GM12891 (cell line): Measurements from ENCODE around the gene SLC8A1.

Experiments
- DNase-seq: peaks from one replicate; pipeline ENCODE4 v3.0.0; 2011; ENCODE audit warnings: low spot score; ENCODE audit not compliant: insufficient read length
- FAIRE-seq: peaks from 2 replicates; lab custom pipeline; 2011; peaks lifted over from hg19 to GRCh38; lab: Jason Lieb, UNC
- PAX5 ChIP-seq: IDR thresholded peaks from 2 replicates; pipeline ENCODE4 v1.6.1; 2011; ENCODE audit warnings: low read length, moderate library complexity, mild to moderate bottlenecking; ENCODE audit not compliant: insufficient read depth, severe bottlenecking
- POLR2A ChIP-seq: IDR thresholded peaks from 2 replicates; pipeline ENCODE4 v1.6.1; 2011; ENCODE audit warnings: low read depth, low read length, control low read depth
- POLR2AphosphoS5 ChIP-seq: IDR thresholded peaks from 2 replicates; pipeline ENCODE4 v1.6.1; 2011; ENCODE audit warnings: low read depth, low read length, control low read depth
- POU2F2 ChIP-seq: IDR thresholded peaks from 2 replicates; pipeline ENCODE4 v1.6.1; 2011; ENCODE audit warnings: low read depth, mild to moderate bottlenecking, control low read depth, low read length, moderate library complexity
- SPI1 ChIP-seq: IDR thresholded peaks from 2 replicates; pipeline ENCODE4 v1.6.1; 2011; ENCODE audit warnings: low read depth, low read length, control low read depth
- TAF1 ChIP-seq: IDR thresholded peaks from 2 replicates; pipeline ENCODE4 v1.6.1; 2011; ENCODE audit warnings: low read depth, low read length, control low read depth

The SLC8A1 gene

DNA sequence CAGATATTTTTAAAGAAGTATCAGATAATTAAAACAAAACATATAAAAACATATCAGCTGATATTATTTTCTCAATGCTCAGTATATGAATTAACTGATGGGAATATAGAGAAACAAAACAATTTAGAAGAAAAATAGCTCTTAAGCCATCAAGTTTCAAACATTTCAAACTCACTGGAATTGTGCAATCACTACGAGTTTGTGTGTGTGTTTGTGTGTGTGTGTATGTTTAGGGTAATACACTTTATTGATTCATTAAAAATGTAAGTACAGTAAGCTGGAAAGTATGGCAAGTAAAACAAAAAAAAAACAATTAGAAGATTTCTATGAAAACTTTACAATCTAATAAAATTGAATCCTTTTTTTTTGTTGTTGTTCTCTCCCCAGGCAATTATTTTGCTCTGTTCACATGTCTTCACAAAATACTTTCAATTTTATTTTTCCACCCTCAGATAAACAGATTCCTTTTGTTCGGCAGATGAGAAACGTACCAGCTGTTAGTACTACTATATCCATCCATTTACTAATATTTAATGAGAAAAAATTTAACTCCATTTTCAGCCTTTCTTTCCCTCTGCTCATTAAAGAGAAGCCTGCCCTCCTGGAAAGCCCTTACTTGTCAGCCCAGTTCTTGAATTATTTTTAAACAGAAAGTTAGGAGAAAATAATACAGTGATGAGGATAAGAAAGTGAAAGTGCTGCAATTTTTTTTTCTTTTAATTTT, 87.6 kb downstream of the SLC8A1 start:
- no peak for DNase-seq
- TF ChIP-seq PAX5 (no peak), SPI1 (no peak), POLR2A (no peak), POLR2AphosphoS5 (no peak), TAF1 (no peak), POU2F2 (no peak)
- no peak for FAIRE-seq

DNA sequence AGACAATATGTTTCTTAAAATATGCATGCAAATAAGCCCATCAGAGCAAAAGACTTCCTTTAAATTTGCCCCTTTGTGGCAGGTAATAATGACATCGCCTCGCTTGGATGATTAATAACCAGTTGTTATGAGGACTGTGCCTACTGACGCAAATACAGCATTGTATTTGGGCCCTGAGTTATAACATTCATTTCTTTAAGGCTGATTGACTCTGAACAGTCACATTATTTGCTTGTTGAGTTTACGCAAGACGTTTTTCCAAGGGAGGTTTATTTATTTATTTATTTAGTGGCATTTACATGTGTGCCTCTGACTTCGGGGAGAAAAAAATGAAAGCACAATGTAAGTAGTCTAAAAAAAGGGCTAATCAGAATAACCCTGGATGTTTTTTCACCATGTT, 88.3 kb downstream of the SLC8A1 start:
- no peak for TF ChIP-seq POLR2A
- no peak for TF ChIP-seq POLR2AphosphoS5
- no peak for TF ChIP-seq POU2F2
- no peak for TF ChIP-seq SPI1
- no peak for TF ChIP-seq TAF1
- TF ChIP-seq PAX5 = no peak
- FAIRE-seq = no peak
- no peak for DNase-seq

DNA sequence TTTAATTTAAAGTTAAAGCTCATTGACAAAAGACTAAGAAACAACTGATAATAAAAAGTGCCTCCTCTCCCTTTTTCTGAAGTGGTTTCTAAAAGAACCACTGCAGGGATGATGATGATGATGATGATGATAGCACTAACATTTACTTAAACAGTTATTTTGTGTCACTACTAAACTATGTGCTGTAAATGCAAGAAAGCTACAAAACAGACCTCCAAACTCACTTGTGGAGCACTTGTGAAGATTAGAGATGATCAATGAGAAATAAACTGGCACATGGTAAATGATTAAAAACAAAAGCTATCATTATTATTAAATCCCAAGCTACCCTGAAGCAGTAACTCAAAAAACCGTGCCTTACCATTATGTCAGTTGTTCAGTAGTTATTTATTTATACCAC, 88.7 kb downstream of the SLC8A1 start:
- DNase-seq (no peak), FAIRE-seq (no peak)
- TF ChIP-seq SPI1 (no peak), POLR2AphosphoS5 (no peak)

DNA sequence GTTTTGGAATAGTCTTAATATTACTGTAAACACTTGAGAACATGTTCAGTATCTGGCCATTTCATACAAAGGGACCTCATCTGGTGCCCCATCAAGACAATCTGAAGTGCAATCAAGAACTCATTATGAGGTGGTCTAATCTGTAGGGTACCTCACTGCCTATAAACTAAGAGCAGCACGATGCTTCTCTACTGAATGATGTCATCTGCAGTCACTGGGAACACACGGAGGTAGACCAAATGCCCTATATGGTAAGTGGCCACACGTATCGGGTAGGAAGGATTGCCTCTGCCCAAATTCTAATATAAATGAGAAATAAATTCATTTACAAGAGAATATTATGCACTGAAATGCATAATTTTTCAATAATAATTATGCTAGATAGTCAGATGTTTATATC, 90.4 kb downstream of the SLC8A1 start:
- FAIRE-seq = no peak
- DNase-seq = no peak
- TF ChIP-seq POLR2A (no peak), TAF1 (no peak), PAX5 (no peak), SPI1 (no peak), POU2F2 (no peak), POLR2AphosphoS5 (no peak)

DNA sequence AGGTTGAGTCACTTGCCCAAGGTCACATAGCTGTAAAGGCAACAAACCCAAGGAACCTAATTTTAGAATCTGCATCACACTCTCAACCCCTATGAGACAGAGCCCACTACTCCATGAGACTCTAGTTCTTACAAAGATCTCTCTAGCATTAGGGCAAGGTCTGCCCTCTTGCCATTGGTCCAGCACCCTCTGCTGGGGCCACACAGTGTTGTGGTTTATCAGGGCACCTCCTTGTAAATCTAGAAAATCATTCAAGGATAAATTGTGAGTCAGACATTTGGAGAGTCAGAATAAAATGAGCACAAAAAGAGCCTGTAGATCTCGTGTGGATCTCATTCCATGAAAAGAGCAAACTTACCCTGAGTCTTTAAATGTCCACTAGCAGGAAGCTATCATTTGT, 91.2 kb downstream of the SLC8A1 start:
- DNase-seq (no peak), FAIRE-seq (no peak)
- TF ChIP-seq PAX5 = no peak
- TF ChIP-seq POU2F2 = no peak
- no peak for TF ChIP-seq POLR2AphosphoS5
- no peak for TF ChIP-seq SPI1

DNA sequence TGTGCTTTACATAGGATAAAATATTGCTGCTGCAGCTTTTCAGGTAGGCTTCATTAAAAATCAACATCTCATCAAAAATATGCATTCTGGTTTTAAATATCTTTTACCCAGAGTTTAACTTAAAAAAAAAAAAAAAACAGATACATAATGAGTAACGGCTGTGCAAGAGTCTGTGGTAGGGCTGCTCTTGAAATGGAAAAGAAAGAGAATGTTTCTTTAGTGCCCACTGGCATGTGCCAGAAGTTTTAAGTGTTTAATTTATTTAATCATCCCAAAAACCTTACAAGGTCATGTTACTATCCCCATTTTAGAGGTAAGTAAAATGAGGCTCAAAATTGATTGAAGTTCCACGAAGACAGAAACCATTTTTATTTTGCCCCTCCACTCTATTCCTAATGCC, 92.1 kb downstream of the SLC8A1 start:
- FAIRE-seq = no peak
- DNase-seq = no peak
- TF ChIP-seq POU2F2 (no peak), SPI1 (no peak), POLR2A (no peak), POLR2AphosphoS5 (no peak), PAX5 (no peak), TAF1 (no peak)

DNA sequence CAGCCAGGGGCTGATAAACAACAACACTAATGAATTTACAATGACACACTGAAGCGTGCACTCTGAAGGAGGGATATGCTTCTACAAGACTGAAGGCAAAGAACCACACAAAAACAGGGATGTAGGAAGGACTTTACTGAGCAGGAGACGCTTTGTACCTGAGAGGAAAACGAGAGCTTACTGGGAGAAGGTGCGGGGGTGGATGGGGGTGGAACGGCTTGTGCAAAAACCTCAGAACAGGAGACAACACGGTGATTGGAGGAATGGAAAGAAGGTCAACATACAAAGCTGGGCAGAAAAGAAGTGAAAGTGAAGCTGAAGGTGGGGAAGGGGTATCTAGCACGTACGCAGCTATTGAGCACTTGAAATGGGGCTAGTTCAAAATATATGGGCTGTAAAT, 93.1 kb downstream of the SLC8A1 start:
- no peak for TF ChIP-seq PAX5
- no peak for TF ChIP-seq POLR2A
- TF ChIP-seq POLR2AphosphoS5 = no peak
- TF ChIP-seq POU2F2 = no peak
- TF ChIP-seq SPI1 = no peak
- no peak for DNase-seq
- FAIRE-seq = no peak

DNA sequence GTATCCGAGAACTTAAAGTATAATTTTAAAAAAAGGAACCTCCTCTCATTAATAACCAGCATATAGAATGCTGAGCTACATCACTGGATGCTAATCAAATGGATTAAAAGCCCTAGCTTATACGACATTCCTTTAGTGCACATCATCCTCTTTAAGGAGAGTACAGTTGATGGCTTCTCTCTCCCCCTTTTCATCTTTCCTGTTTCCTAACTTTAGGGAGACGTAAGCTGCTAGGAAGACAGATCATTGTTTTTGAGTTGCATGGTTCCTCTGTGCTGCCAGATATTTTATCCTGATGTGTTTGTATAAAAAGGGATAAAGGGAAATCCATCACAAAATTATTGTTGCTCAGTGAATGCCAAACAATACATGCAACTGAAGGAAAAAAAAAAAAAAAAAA, 94.2 kb downstream of the SLC8A1 start:
- TF ChIP-seq TAF1 (no peak), POU2F2 (no peak), SPI1 (no peak), POLR2A (no peak), POLR2AphosphoS5 (no peak)
- FAIRE-seq (no peak), DNase-seq (no peak)

DNA sequence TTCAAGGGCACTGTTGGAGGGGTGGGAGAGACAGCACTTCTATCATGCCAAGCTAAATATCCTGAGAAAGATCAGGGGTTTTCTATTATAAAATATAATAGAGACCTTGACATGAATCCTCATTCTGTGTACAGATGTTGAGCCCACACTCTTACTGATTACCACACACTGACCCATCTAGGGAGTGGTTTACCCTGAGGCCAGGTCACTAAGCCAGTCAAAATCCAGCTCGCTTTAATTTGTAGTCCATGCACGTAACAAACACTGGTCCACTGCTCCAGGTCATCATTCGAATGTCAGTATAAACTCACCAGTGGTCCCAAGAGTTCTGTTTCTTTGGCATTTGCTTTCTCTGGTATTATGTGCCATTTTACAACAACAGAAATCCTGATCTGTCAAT, 96.4 kb downstream of the SLC8A1 start:
- no peak for DNase-seq
- no peak for FAIRE-seq
- TF ChIP-seq SPI1 (no peak), POLR2A (no peak), TAF1 (no peak), PAX5 (no peak), POLR2AphosphoS5 (no peak), POU2F2 (no peak)

DNA sequence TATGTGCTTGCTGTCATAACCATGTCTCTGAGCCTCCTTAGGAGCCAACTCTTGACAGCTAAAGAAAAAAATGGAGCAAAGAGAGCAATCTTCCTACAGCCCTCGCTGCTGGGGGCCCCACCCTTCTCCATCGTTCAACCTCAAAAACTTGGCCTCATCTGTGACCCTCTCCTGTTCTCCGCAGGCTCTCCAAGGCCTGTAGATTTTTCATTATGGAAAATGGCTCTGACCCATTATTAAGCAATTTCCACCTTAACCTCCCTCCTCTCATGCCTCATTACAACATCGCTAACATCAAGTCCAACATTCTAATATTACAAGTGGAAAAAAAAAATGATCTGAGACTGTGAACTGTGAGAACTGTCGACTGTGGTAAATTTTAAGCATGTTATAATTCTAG, 98.7 kb downstream of the SLC8A1 start:
- TF ChIP-seq POLR2A = no peak
- no peak for TF ChIP-seq TAF1
- no peak for TF ChIP-seq SPI1
- TF ChIP-seq PAX5 = no peak
- no peak for TF ChIP-seq POLR2AphosphoS5
- no peak for TF ChIP-seq POU2F2
- FAIRE-seq (no peak), DNase-seq (no peak)

DNA sequence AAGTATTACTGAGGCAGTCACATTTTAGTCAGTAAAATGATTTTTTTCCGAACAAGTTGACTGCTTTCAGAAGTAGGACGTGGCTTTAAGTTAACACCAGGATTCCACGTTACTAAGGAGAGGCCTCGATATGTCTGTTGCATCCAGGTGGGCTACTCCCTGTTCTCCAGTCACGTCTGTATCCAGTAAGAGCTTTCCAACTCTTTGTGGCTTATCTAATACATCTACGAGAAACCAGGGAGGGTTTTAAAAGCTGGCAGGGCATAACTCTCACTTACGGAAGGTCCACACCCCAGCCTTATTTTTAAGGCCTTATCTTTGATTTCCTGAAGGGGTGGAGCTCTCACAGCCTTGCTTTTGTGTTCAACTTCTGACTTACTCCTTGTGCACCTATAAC, 99.2 kb downstream of the SLC8A1 start:
- FAIRE-seq (no peak), DNase-seq (no peak)
- TF ChIP-seq TAF1 (no peak), PAX5 (no peak), POU2F2 (no peak), POLR2AphosphoS5 (no peak), SPI1 (no peak), POLR2A (no peak)
